H1 (cell line): Measurements from ENCODE around the gene ZNF761. TPM values are rescaled to one million over a fixed set of nuclear protein-coding genes. Genes with fewer than 3 reads are reported as not detected.

Source experiments
- CTCF ChIA-PET: fragments of 300-600 bp; sonication (Branson Sonifier 250); formaldehyde crosslinking; loops from one replicate; lab custom pipeline; 2021; ENCODE audit not compliant: partially characterized antibody; lab: Charles Lee
- POLR2A ChIA-PET: fragments of 300-600 bp; sonication (Branson Sonifier 250); formaldehyde crosslinking; loops from one replicate; lab custom pipeline; 2021; ENCODE audit warnings: inconsistent platforms; ENCODE audit not compliant: partially characterized antibody; lab: Charles Lee
- DNase-seq, 2 experiments: peaks; one replicate each; pipeline versions ENCODE4 v3.0.0 to v3.0.0-alpha.2; 2010 to 2022; ENCODE audit warnings: low spot score in 2 of 2, low read depth in 1 of 2, mixed read lengths in 1 of 2
- FAIRE-seq: peaks from 2 replicates; lab custom pipeline; 2011; peaks lifted over from hg19 to GRCh38; lab: Jason Lieb, UNC
- H2AFZ ChIP-seq: 2 replicates; pipeline ENCODE4 v1.8.1; 2012; ENCODE audit warnings: low read length, inconsistent platforms
- H2AK5ac ChIP-seq: 2 replicates; pipeline ENCODE4 v1.6.1; 2013; ENCODE audit warnings: low read depth, low read length
- H2BK120ac ChIP-seq: replicated peaks from 2 replicates; pipeline ENCODE3; 2013; ENCODE audit warnings: low read depth, low read length, inconsistent platforms
- H2BK12ac ChIP-seq: 2 replicates; pipeline ENCODE4 v1.6.1; 2013; ENCODE audit warnings: low read depth, low read length
- H2BK15ac ChIP-seq: 2 replicates; pipeline ENCODE4 v1.6.1; 2013; ENCODE audit warnings: low read length
- H2BK20ac ChIP-seq: 2 replicates; pipeline ENCODE4 v1.6.1; 2013; ENCODE audit warnings: low read length
- H2BK5ac ChIP-seq: 2 replicates; pipeline ENCODE4 v1.6.1; 2013; ENCODE audit warnings: low read depth, low read length
- H3K14ac ChIP-seq: 2 replicates; pipeline ENCODE4 v1.6.1; 2013; ENCODE audit warnings: inconsistent platforms; ENCODE audit not compliant: insufficient read length
- H3K18ac ChIP-seq: 2 replicates; pipeline ENCODE4 v1.6.1; 2013; ENCODE audit warnings: low read length; ENCODE audit errors: extremely low read depth
- H3K23ac ChIP-seq: 2 replicates; pipeline ENCODE4 v1.6.1; 2013; ENCODE audit warnings: inconsistent platforms; ENCODE audit not compliant: insufficient read length
- H3K23me2 ChIP-seq: 2 replicates; pipeline ENCODE4 v1.6.1; 2013; ENCODE audit warnings: low read depth, low read length
- H3K27ac ChIP-seq: 2 replicates; pipeline ENCODE4 v1.6.1; 2011; ENCODE audit warnings: low read depth, low read length, inconsistent platforms
- H3K27me3 ChIP-seq, 4 experiments: replicated peaks in 1 of 4; 1 replicate in 1 of 4; 2 replicates in 3 of 4; pipeline versions ENCODE4 v1.6.1 to v1.8.1; 2011 to 2013; ENCODE audit warnings: low read length in 3 of 4, mild to moderate bottlenecking in 3 of 4, inconsistent platforms in 2 of 4, mixed read lengths in 2 of 4, moderate library complexity in 1 of 4; ENCODE audit not compliant: control insufficient read depth in 3 of 4, insufficient read depth in 3 of 4; ENCODE audit errors: extremely low read depth in 1 of 4
- H3K36me3 ChIP-seq, 4 experiments: 2 replicates each; pipeline versions ENCODE4 v1.6.1 to v1.8.1; 2011 to 2013; ENCODE audit warnings: mild to moderate bottlenecking in 4 of 4, low read length in 3 of 4, moderate library complexity in 2 of 4, control low read depth in 1 of 4, inconsistent platforms in 1 of 4; ENCODE audit not compliant: insufficient read depth in 4 of 4, control insufficient read depth in 2 of 4
- H3K4ac ChIP-seq: replicated peaks from 2 replicates; pipeline ENCODE3; 2013; ENCODE audit warnings: low read length, low read depth, mixed read lengths, inconsistent platforms; ENCODE audit not compliant: insufficient read length
- H3K4me1 ChIP-seq, 4 experiments: replicated peaks in 1 of 4; 1 replicate in 1 of 4; 2 replicates in 3 of 4; pipeline versions ENCODE4 v1.6.1 to v1.8.1; 2011 to 2013; ENCODE audit warnings: low read length in 3 of 4, inconsistent platforms in 2 of 4, mixed read lengths in 1 of 4; ENCODE audit not compliant: insufficient read depth in 4 of 4, control insufficient read depth in 3 of 4
- H3K4me2 ChIP-seq, 2 experiments: 2 replicates each; pipeline versions ENCODE4 v1.6.1 to v1.8.1; 2011 to 2013; ENCODE audit warnings: low read depth in 2 of 2, low read length in 2 of 2, control low read depth in 1 of 2, inconsistent platforms in 1 of 2, mild to moderate bottlenecking in 1 of 2; ENCODE audit not compliant: insufficient read depth in 1 of 2
- H3K4me3 ChIP-seq, 4 experiments: fragments of 200-600, 300-600 bp in 1 of 4; sonication (generic), shearing (Covaris generic), sonication (Bioruptor Twin) in 1 of 4; 2 replicates each; pipeline versions ENCODE4 v1.5.1 to v1.8.1; 2011 to 2016; ENCODE audit warnings: low read length in 4 of 4, low read depth in 3 of 4, control low read depth in 2 of 4, inconsistent platforms in 2 of 4, mild to moderate bottlenecking in 2 of 4, mixed read lengths in 1 of 4, moderate library complexity in 1 of 4; ENCODE audit not compliant: insufficient read depth in 2 of 4; ENCODE audit errors: extremely low read depth in 1 of 4
- H3K56ac ChIP-seq: replicated peaks from 2 replicates; pipeline ENCODE3; 2013; ENCODE audit warnings: low read depth, mild to moderate bottlenecking, mixed read lengths, low read length, inconsistent platforms; ENCODE audit not compliant: insufficient read length
- H3K79me1 ChIP-seq: 2 replicates; pipeline ENCODE4 v1.6.1; 2013; ENCODE audit warnings: low read depth, low read length, control low read depth
- H3K79me2 ChIP-seq, 2 experiments: 2 replicates each; pipeline versions ENCODE4 v1.6.1 to v1.8.1; 2012 to 2013; ENCODE audit warnings: low read length in 2 of 2, mild to moderate bottlenecking in 2 of 2, inconsistent platforms in 1 of 2; ENCODE audit not compliant: insufficient read depth in 2 of 2, control insufficient read depth in 1 of 2
- H3K9ac ChIP-seq, 4 experiments: replicated peaks in 1 of 4; 1 replicate in 1 of 4; 2 replicates in 3 of 4; pipeline versions ENCODE4 v1.6.1 to v1.8.1; 2011 to 2013; ENCODE audit warnings: low read depth in 3 of 4, low read length in 3 of 4, control low read depth in 2 of 4, mild to moderate bottlenecking in 2 of 4, moderate library complexity in 2 of 4, inconsistent platforms in 1 of 4; ENCODE audit errors: extremely low read depth in 1 of 4
- H3K9me3 ChIP-seq, 2 experiments: 2 replicates each; pipeline versions ENCODE4 v1.6.1 to v1.8.1; 2012 to 2013; ENCODE audit warnings: mild to moderate bottlenecking in 2 of 2, moderate library complexity in 2 of 2, control low read depth in 1 of 2, inconsistent platforms in 1 of 2, low read depth in 1 of 2, low read length in 1 of 2, mixed read lengths in 1 of 2; ENCODE audit not compliant: insufficient read depth in 2 of 2
- H4K20me1 ChIP-seq, 2 experiments: replicated peaks in 1 of 2; 2 replicates each; pipeline versions ENCODE3 to v1.8.1; 2011 to 2013; ENCODE audit warnings: inconsistent platforms in 2 of 2, low read length in 2 of 2, mild to moderate bottlenecking in 1 of 2; ENCODE audit not compliant: insufficient read depth in 2 of 2, control insufficient read depth in 1 of 2
- H4K5ac ChIP-seq: 2 replicates; pipeline ENCODE4 v1.6.1; 2013; ENCODE audit warnings: low read length, low read depth, mixed read lengths, inconsistent platforms; ENCODE audit not compliant: insufficient read length
- H4K8ac ChIP-seq: 2 replicates; pipeline ENCODE4 v1.8.0; 2013; ENCODE audit warnings: mild to moderate bottlenecking, moderate library complexity, low read length, inconsistent platforms; ENCODE audit not compliant: insufficient read depth; ENCODE audit errors: extremely low read depth
- H4K91ac ChIP-seq: replicated peaks from 2 replicates; pipeline ENCODE3; 2013; ENCODE audit warnings: low read length, mixed read lengths, inconsistent platforms; ENCODE audit not compliant: insufficient read length
- HDAC2 ChIP-seq, 2 experiments: fragments of 300-600 bp in 1 of 2; sonication (generic) in 1 of 2; IDR thresholded peaks; 2 replicates each; pipeline ENCODE4 v1.6.1; 2011 to 2012; ENCODE audit warnings: low read depth in 2 of 2, low read length in 2 of 2, mild to moderate bottlenecking in 2 of 2, moderate library complexity in 2 of 2, borderline replicate concordance in 1 of 2, inconsistent platforms in 1 of 2
- KDM4A ChIP-seq: IDR thresholded peaks from one replicate; pipeline ENCODE4 v1.7.1; 2012; ENCODE audit warnings: low read depth, mild to moderate bottlenecking, moderate library complexity, low read length, inconsistent platforms; ENCODE audit not compliant: severe bottlenecking
- NRF1 ChIP-seq: IDR thresholded peaks from 2 replicates; pipeline ENCODE4 v1.6.1; 2011; ENCODE audit warnings: mild to moderate bottlenecking, low read depth, low read length, improper control_type of control experiment
- RAD21 ChIP-seq, 2 experiments: IDR thresholded peaks in 1 of 2; conservative IDR thresholded peaks in 1 of 2; 2 replicates each; pipeline ENCODE4 v1.6.1; 2011; ENCODE audit warnings: low read depth in 2 of 2, low read length in 2 of 2, improper control_type of control experiment in 1 of 2, inconsistent platforms in 1 of 2, mild to moderate bottlenecking in 1 of 2, moderate library complexity in 1 of 2
- RNF2 ChIP-seq: fragments of 200-900, 300-1000 bp; sonication (generic); IDR thresholded peaks from 2 replicates; pipeline ENCODE4 v1.7.1; 2016; ENCODE audit warnings: borderline replicate concordance, low read depth, mild to moderate bottlenecking, antibody characterized with exemption, low read length; ENCODE audit not compliant: poor library complexity, severe bottlenecking; ENCODE audit errors: missing control alignments
- TCF12 ChIP-seq: IDR thresholded peaks from 2 replicates; pipeline ENCODE4 v1.6.1; 2011; ENCODE audit warnings: low read depth, mild to moderate bottlenecking, low read length
- WGBS, 2 experiments: shearing (Covaris generic) in 1 of 2; methylation state at CpG; one replicate each; pipeline versions ENCODE4 v1.1.6 to v1.1.7; 2013 to 2015; ENCODE audit warnings: low lambda C conversion rate in 2 of 2, mixed read lengths in 2 of 2, inconsistent platforms in 1 of 2, low coverage in 1 of 2, missing lambda C conversion rate in 1 of 2; ENCODE audit not compliant: insufficient replicate concordance in 2 of 2, insufficient coverage in 1 of 2, insufficient read length in 1 of 2; ENCODE audit errors: extremely low coverage in 1 of 2, missing lambda C conversion rate in 1 of 2; 5-methylcytosine and 5-hydroxymethylcytosine counted together
- polyA plus RNA-seq, 7 experiments: library from polyadenylated mRNA; depleted of rRNA in 3 of 7; stranded (reverse) in 5 of 7; unstranded in 2 of 7; fragments of >200 nt in 5 of 7; fragments of 200-250 nt in 2 of 7; gene quantifications; 1 replicate in 5 of 7; 2 replicates in 1 of 7; 4 replicates in 1 of 7; pipeline versions ENCODE4 v1.2.1 to v1.2.3, GENCODE V29; 2011 to 2013; ENCODE audit warnings: missing spikeins in 2 of 7, mixed read lengths in 2 of 7
- total RNA-seq: library from RNA; stranded (reverse); fragmentation: NEBNext Ultra II Directional; extraction: Animal tissue kit (Norgen Biotek cat#: 25700); gene quantifications from 2 replicates; pipeline ENCODE4 v1.2.1, GENCODE V29; 2021
- TF ChIP-seq, protein P1 (sequence below): IDR thresholded peaks from 2 replicates; pipeline ENCODE4 v1.6.1; 2012; ENCODE audit warnings: low read length, inconsistent platforms

ZNF761 gene
- total and polyA plus RNA-seq, 2 of the 8 experiments (the other 6 are each of a cell fraction or from before 2014, with no cell fraction given) = 11.1 to 25.1 TPM

DNA sequence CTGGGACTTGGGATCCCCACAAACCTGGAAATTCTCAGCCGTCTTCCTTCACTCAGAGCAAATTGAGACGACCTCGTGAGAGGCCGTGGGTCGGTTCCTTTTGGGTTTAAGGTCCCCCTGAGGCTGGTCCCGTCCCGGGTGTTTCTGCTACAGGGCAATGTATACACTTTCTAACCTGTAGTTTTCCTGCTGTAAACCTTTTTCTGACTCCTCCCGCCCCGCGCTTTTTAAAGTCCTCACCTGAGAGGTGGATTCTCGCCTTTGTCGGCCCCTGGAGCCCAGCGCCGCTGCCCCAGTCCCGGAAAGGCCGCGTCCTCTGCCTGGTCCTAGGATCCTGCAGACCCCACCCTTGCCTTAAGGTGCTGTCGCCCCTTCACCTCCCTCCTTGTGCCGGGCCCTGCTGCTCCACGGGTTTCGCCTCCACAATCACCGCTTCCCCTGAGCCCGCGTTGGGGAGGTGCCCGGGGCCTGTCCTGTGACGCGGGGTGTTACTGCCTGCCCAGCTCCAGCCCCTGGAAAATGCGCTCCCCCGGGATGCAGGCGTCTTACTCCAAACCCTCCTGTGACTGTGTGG, 391 bp downstream of the ZNF761 start:
- Histone ChIP-seq H2BK15ac (no peak overlapping the region), H2AK5ac (no peak overlapping the region), H3K14ac (no peak overlapping the region), H3K18ac (no peak overlapping the region), H4K91ac (no peak overlapping the region), H3K4me2 (peak overlapping the region; percentile 76 to 88), H3K4me3 (peak overlapping the region; percentile 81 to 88 (median 84)), H4K8ac (peak overlapping the region; percentile 35; the same call in 1 of the 2 replicates), H2BK120ac (no peak overlapping the region), H3K36me3 (peaks cover 5 to 22% (median 9%) of the 10 kb centered on the region in 4 experiments; a peak in 5 of 8 replicates), H2BK20ac (no peak overlapping the region), H3K4me1 (peaks cover 0 to 2% (median under 1%) of the 10 kb centered on the region in 4 experiments; a peak in 4 of 7 replicates), H3K9me3 (no peaks in the 10 kb centered on the region), H2BK5ac (no peak overlapping the region), H3K56ac (no peak overlapping the region), H3K79me1 (peaks cover 3% of the 10 kb centered on the region; the same call in 1 of the 2 replicates), H3K23me2 (peaks cover 3% of the 10 kb centered on the region; the same call in 1 of the 2 replicates), H4K5ac (no peak overlapping the region), H3K23ac (no peak overlapping the region), H3K79me2 (peaks cover 0 to 32% of the 10 kb centered on the region in 2 experiments; a peak in 2 of 4 replicates), H3K27me3 (no peaks in the 10 kb centered on the region), H3K4ac (no peak overlapping the region), H2AFZ (no peak overlapping the region), H3K27ac (no peak overlapping the region), H4K20me1 (peaks cover 0 to 6% of the 10 kb centered on the region in 2 experiments), H3K9ac (peak overlapping the region in 3 of 4 experiments; percentile 69 to 73 (median 70); a peak in 6 of 7 replicates), H2BK12ac (no peak overlapping the region)
- ChIA-PET CTCF (interaction anchor here (0.6 kb wide), 1 partner anchor 13 kb away, joined by 3 read pairs; no protein-coding TSS in a partner anchor), POLR2A (interaction anchor here (1.3 to 3.3 kb wide), 3 partner anchors 22 to 33 kb away, joined by 3 to 11 read pairs (median 3); no protein-coding TSS in a partner anchor)
- 2% methylated on average over 26 of the region's 30 CpGs; no CpG with 5 or more reads in 1 of the 2 experiments for WGBS, 2 experiments
- no peak for FAIRE-seq
- DNase-seq = peak in 1 of 2 experiments; percentile 56
- TF ChIP-seq NRF1 (no peak), KDM4A (peak; percentile 32), RAD21 (IDR thresholded peaks at IDR 0.05 in 1 of 2, conservative IDR thresholded peaks at IDR 0.05 in 1 of 2; ENCODE audit: low read depth in 2 of 2, low read length in 2 of 2) (no peak), RNF2 (no peak), TCF12 (no peak), HDAC2 (IDR thresholded peaks at IDR 0.05; ENCODE audit: borderline replicate concordance in 1 of 2, low read depth in 2 of 2, low read length in 2 of 2) (0 out of 4 replicates have a peak, but pooled peaks of 1 of the 2 experiments have one; percentile 7)
- TF ChIP-seq, protein P1, sequence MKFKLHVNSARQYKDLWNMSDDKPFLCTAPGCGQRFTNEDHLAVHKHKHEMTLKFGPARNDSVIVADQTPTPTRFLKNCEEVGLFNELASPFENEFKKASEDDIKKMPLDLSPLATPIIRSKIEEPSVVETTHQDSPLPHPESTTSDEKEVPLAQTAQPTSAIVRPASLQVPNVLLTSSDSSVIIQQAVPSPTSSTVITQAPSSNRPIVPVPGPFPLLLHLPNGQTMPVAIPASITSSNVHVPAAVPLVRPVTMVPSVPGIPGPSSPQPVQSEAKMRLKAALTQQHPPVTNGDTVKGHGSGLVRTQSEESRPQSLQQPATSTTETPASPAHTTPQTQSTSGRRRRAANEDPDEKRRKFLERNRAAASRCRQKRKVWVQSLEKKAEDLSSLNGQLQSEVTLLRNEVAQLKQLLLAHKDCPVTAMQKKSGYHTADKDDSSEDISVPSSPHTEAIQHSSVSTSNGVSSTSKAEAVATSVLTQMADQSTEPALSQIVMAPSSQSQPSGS = no peak
